ENCODE results near the gene TBC1D19.

- no peak for TF ChIP-seq NR1H2 (CRISPR knock-in tag; IDR thresholded peaks at IDR 0.05)
- no peak for TF ChIP-seq ZFP1 (CRISPR knock-in tag; IDR thresholded peaks at IDR 0.05)
- TF ChIP-seq POLR2A (conservative IDR thresholded peaks at IDR 0.05), result no peak
- TF ChIP-seq CREM (IDR thresholded peaks at IDR 0.05; ENCODE audit: low read depth), result no peak
- TF ChIP-seq CC2D1A (IDR thresholded peaks at IDR 0.05), result no peak
- TF ChIP-seq REST (IDR thresholded peaks at IDR 0.05; ENCODE audit: borderline replicate concordance), result no peak
- TF ChIP-seq REST (CRISPR knock-in tag; IDR thresholded peaks at IDR 0.05; ENCODE audit: low read depth), result no peak
These were observed 145.7 kb downstream of the TBC1D19 start for GRCh38 chr4:26729547-26729946.
